ENCODE data around the gene SCN5A.

GRCh38 chr3:38533285-38533976 is 116.1 kb downstream of the SCN5A start:
- TF ChIP-seq EP300 (IDR thresholded peaks at IDR 0.05; ENCODE audit: borderline replicate concordance) (no peak), FOXM1 (IDR thresholded peaks at IDR 0.05; ENCODE audit: borderline replicate concordance, low read depth) (no peak)

All from Ishikawa (cell line).